ENCODE measurements around the gene PBX2.

Gene PBX2

GRCh38 chr6:32175322-32175710, 14.7 kb downstream of the PBX2 start:
- no peak for DNase-seq (ENCODE audit: low read depth in 3 of 3, low spot score in 1 of 3)

GRCh38 chr6:32174416-32174815, 15.6 kb downstream of the PBX2 start:
- DNase-seq (ENCODE audit: low read depth in 3 of 3, low spot score in 1 of 3), result no peak

- no peak for DNase-seq (ENCODE audit: low read depth in 3 of 3, low spot score in 1 of 3)
Observed at GRCh38 chr6:32173051-32173727, 16.8 kb downstream of the PBX2 start.

GRCh38 chr6:32171234-32171633, 18.8 kb downstream of the PBX2 start:
- no peak for DNase-seq (ENCODE audit: low read depth in 3 of 3, low spot score in 1 of 3)

GRCh38 chr6:32170294-32170693, 19.7 kb downstream of the PBX2 start:
- no peak for DNase-seq (ENCODE audit: low read depth in 3 of 3, low spot score in 1 of 3)

- DNase-seq (ENCODE audit: low read depth in 3 of 3, low spot score in 1 of 3), result no peak
Observed at GRCh38 chr6:32168807-32169591, 21.0 kb downstream of the PBX2 start.

GRCh38 chr6:32168350-32168749, 21.7 kb downstream of the PBX2 start:
- no peak for DNase-seq (ENCODE audit: low read depth in 3 of 3, low spot score in 1 of 3)

- DNase-seq (ENCODE audit: low read depth in 3 of 3, low spot score in 1 of 3), result no peak
Observed at GRCh38 chr6:32167761-32168262, 22.2 kb downstream of the PBX2 start.

- no peak for DNase-seq (ENCODE audit: low read depth in 3 of 3, low spot score in 1 of 3)
Observed at GRCh38 chr6:32167154-32167760, 22.7 kb downstream of the PBX2 start.

GRCh38 chr6:32166411-32167061, 23.5 kb downstream of the PBX2 start:
- DNase-seq (ENCODE audit: low read depth in 3 of 3, low spot score in 1 of 3), result no peak

- no peak for DNase-seq (ENCODE audit: low read depth in 3 of 3, low spot score in 1 of 3)
Observed at GRCh38 chr6:32164295-32164694, 25.7 kb downstream of the PBX2 start, which contains the start of gene EGFL8. Gene EGFL8 (plus strand): TSS chr6:32164595. CDS start chr6:32166166, 1,571 bp downstream.

- no peak for DNase-seq (ENCODE audit: low read depth in 3 of 3, low spot score in 1 of 3)
Observed at GRCh38 chr6:32163559-32164258, 26.3 kb downstream of the PBX2 start.

GRCh38 chr6:32158052-32158451, 31.9 kb downstream of the PBX2 start:
- no peak for DNase-seq (ENCODE audit: low read depth in 3 of 3, low spot score in 1 of 3)

GRCh38 chr6:32156891-32157290, 33.1 kb downstream of the PBX2 start:
- no peak for DNase-seq (ENCODE audit: low read depth in 3 of 3, low spot score in 1 of 3)

GRCh38 chr6:32154514-32155161, 35.4 kb downstream of the PBX2 start:
- peak in 2 of 3 donors; percentile 19 to 35 for DNase-seq (ENCODE audit: low read depth in 3 of 3, low spot score in 1 of 3)

GRCh38 chr6:32153564-32154513, 36.2 kb downstream of the PBX2 start, which contains the start of gene PPT2:
Gene PPT2 (plus strand): TSS chr6:32154141. CDS start chr6:32154595, 454 bp downstream.
- peak; percentile 37 to 47 (median 42) for DNase-seq (ENCODE audit: low read depth in 3 of 3, low spot score in 1 of 3)

GRCh38 chr6:32152769-32153563, 37.0 kb downstream of the PBX2 start:
- DNase-seq (ENCODE audit: low read depth in 3 of 3, low spot score in 1 of 3), result no peak

Data from stimulated activated CD4-positive, alpha-beta T cell treated with anti-CD3 and anti-CD28 coated beads, TNF-alpha, amount 100 ng/mL, for 1 hour (primary cell).